NOMO-1 treated with dmso at 0.1 percent for 144 hours (cell line): ENCODE measurements around the gene ADGRA1.

Experiments used
- DNase-seq: peaks from one replicate; lab custom pipeline; 2025; ENCODE audit not compliant: unreplicated experiment; lab: John Stamatoyannopoulos, UW

Gene ADGRA1

DNA sequence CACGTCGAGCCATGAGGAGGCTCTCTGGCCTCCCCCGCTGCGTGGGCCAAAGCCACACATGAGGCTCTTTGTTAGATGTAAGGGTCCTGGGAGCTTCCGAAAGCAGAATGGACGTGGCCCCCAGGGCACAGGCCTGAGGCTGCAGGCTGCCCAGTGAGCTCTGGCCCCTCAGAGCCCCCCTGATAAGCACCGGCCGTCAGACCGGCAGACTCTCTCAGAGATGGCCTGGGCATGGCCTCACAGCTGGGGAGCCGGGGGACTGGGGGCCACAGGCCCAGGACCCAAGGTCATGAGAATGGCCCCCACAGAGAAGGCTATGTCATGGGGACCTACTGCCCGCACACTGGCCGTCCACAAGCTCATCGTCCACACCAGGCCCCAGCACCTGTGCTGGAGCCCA lies 31.7 kb upstream of the ADGRA1 start:
- no peak for DNase-seq

GRCh38 chr10:133056651-133057178 lies 31.0 kb upstream of the ADGRA1 start:
- no peak for DNase-seq

- no peak for DNase-seq
These were observed 29.2 kb upstream of the ADGRA1 start for GRCh38 chr10:133058331-133059092.

DNA sequence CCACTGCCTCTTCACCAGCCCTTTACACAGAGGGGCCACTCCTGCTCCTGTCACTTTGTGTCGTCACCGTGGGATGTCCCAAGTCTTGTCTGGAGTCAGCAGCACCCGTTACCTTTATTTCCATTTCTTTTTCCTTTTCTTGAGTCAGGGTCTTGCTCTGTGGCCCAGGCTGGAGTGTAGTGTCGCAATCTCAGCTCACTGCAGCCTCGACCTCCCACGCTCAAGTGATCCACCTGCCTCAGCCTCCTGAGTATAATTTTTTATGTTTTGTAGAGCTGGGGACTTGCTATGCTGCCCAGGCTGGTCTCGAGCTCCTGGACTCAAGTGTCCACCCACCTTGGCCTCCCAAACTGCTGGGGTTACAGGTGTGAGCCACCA lies 28.6 kb upstream of the ADGRA1 start:
- no peak for DNase-seq

- DNase-seq: no peak
These were observed 28.2 kb upstream of the ADGRA1 start for GRCh38 chr10:133059571-133059970.

DNA sequence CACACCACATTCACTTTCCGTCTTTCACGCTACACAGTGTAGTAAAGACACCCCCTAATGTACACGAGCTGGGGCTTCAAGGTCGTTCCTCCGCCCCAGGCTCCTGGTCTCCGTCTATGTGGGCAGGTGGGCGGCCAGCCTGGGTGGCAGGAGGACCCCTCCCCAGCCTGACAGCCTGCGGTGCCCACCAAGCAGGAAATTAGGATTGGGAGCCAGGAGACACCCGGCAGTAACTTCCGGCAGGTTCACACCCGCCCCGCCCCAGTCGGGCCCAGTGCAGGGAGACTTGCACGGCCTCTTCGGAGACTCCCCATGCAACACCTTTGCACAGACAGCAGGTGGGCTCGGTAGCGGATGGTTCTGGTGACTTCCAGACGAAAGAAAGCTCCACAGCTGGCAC lies 27.7 kb upstream of the ADGRA1 start:
- no peak for DNase-seq

- no peak for DNase-seq
These were observed 27.3 kb upstream of the ADGRA1 start for GRCh38 chr10:133060466-133060865.

- DNase-seq: no peak
These were observed 26.8 kb upstream of the ADGRA1 start for GRCh38 chr10:133060881-133061280.

- no peak for DNase-seq
These were observed 26.3 kb upstream of the ADGRA1 start for GRCh38 chr10:133061296-133062038.

- DNase-seq: no peak
These were observed 25.6 kb upstream of the ADGRA1 start for GRCh38 chr10:133062085-133062484.

DNA sequence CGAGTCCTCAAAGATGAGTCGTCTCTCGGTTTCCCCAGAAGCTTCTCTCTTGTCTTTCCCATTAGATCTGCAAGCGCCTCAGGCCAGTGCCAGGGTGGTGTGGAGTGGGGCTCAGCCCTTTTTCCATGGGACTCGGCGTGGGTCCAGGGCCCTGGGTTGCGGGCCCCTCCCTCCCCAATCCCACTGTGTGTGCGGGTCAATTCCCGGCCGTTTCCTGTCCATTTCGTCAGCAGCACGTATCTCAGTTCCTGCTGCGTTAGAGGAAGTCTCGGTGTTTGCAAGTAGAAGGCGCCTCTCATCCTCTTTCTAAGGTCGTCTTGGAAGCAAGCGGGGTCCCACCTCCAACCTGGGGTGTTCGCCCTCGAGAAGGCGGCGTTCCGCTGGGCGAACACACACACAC lies 25.1 kb upstream of the ADGRA1 start:
- no peak for DNase-seq

DNA sequence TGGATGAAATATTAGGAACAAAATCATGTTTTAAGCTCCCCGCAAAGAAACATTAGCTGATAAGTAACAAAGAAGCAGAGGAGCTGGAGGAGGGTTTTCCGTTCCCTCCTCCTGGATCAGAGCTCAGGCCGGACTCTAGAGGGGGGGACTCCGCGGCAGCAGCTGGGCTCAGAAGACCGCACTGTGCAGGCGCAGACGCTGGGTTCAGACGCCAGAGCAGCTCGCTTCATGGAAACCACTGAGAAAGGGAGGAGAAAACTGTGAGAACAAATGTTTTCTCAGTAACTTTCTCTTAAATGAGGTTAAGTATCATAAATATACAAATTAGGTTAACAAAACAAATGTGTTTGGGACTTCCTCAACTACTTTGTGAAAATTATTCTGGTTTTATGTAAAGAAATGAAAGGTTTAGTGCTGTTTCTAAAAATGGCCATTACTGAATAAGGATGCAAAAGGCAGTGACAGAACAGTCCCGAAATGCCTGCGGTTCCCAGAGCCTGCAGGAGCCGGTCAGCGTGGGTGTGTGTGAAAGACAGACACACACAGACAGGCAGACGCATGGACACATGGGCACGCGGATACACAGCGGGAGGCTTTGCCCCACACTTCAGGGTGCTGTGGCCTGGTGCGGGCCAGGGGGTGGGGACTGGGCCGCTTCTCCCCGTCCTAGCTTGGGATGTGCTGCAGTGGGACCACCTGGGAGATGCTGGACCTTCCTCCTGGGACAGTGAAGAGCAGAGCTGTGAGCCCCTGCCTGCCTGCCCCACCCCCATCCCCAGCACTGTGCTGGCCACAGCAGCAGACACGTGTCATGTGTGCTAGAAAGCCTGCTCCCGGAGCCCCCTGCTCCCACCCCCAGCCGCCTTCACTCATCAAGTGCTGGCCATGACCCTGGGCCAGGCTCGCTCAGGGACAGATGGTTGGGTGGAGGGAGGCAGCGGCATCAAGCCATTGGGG lies 20.3 kb upstream of the ADGRA1 start:
- DNase-seq: no peak

DNA sequence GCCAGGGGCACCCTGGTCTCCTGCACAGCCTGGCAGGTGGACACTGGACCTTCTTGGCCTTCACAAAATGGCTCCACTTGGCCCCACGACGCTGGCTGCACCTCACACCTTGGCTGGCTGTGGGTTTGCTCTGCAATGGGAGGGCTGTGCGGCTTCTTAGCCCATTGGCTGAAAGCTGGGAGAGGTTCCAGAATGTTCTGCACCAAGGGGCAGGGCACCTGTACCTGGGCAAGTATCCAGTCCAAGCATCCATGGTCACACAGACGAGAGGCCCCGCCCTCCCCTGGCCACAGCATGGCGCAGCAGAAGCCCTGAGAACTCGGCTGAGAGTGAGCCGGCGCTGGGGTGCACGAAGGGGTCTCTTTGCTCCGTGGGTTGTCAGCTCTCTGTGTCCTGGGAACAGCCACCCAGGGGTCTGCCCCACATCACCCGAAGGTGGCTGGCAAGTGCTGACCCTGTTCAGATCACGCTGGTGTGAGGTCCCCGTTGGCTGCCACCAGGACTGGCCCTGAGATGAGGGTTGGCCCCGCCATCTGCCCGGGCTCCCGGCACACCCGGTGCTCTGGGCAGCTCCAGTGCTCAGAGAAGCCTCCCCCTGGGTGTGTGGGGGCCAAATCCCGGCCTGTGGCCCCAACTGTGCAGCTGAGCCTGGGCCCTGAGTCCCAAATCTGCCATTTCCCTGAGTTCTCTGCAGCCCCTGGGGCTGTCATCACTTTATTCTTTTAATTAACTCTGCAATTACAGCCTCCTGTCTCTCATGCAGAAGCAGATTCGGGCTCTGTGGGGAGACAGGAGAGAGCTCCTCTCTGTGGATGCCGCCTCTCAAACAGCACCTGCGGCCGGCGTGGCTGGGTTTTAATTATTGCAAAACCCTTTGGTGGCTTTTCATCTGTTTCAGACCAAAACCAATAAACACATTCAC lies 19.4 kb upstream of the ADGRA1 start:
- DNase-seq: no peak

DNA sequence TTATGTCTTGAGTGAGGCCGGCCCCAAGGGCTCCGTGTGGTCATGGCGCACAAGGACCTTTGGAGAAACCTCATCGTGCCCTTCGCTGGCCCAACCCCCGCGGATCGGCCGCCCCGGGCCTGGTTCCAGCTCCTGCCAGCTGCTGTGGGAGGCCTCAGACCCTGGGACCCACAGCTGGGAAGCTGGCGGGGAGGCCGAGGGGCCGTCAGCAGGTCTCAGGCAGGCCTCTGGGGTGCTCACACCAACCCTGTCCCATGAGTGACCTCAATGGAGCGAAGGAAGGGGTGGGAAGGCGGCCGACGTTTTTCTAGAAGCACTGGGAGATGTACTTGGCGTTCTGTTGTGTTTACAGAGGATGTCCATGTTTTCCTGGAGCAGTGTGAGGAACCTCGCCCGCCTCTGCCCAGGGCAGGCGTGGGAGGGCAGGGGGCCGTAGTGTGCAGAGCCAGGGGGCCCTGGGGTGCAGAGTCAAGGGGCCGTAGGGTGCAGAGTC lies 18.6 kb upstream of the ADGRA1 start:
- DNase-seq: no peak

GRCh38 chr10:133070405-133070804 lies 17.3 kb upstream of the ADGRA1 start:
- DNase-seq: no peak

- no peak for DNase-seq
These were observed 16.9 kb upstream of the ADGRA1 start for GRCh38 chr10:133070810-133071209.

- no peak for DNase-seq
These were observed 16.0 kb upstream of the ADGRA1 start for GRCh38 chr10:133071733-133072132.

- DNase-seq: no peak
These were observed 15.5 kb upstream of the ADGRA1 start for GRCh38 chr10:133072196-133072595.

- DNase-seq: no peak
These were observed 14.9 kb upstream of the ADGRA1 start for GRCh38 chr10:133072720-133073390.
